Measurements from ENCODE around the gene CA11.

DNA sequence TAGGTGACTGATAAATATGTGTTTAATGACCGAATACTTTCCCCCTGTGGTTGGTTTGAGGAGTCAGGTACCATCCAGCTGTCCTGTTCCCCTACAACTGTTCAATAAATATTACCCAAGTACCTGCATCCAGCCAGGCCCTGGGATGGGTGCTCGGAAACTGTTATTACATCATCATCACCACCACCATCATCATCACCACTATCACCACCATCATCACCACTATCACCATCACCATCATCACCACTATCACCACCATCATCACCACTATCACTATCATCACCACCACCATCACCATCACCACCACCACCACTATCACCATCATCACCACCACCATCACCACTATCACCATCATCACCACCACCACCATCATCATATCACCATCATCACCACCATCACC, 22.8 kb upstream of the CA11 start:
- TF ChIP-seq, protein P1, sequence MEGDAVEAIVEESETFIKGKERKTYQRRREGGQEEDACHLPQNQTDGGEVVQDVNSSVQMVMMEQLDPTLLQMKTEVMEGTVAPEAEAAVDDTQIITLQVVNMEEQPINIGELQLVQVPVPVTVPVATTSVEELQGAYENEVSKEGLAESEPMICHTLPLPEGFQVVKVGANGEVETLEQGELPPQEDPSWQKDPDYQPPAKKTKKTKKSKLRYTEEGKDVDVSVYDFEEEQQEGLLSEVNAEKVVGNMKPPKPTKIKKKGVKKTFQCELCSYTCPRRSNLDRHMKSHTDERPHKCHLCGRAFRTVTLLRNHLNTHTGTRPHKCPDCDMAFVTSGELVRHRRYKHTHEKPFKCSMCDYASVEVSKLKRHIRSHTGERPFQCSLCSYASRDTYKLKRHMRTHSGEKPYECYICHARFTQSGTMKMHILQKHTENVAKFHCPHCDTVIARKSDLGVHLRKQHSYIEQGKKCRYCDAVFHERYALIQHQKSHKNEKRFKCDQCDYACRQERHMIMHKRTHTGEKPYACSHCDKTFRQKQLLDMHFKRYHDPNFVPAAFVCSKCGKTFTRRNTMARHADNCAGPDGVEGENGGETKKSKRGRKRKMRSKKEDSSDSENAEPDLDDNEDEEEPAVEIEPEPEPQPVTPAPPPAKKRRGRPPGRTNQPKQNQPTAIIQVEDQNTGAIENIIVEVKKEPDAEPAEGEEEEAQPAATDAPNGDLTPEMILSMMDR (IDR thresholded peaks at IDR 0.05): no peak
- TF ChIP-seq POLR2AphosphoS5 (IDR thresholded peaks at IDR 0.05) (no peak), EP300 (IDR thresholded peaks at IDR 0.05) (no peak), POLR2A (IDR thresholded peaks at IDR 0.05; ENCODE audit: low read depth) (no peak)

All from esophagus muscularis mucosa (tissue), 4 donors.